Fibroblast of lung (primary cell): ENCODE results near the gene RBM33.

ENCODE experiments used
- CTCF ChIP-seq, 2 donors: IDR thresholded peaks in 1 of 2; conservative IDR thresholded peaks in 1 of 2; 1 replicate in 1 of 2; 2 replicates in 1 of 2; pipeline ENCODE4 v1.5.1; 2011 to 2012; ENCODE audit warnings: low read length in 2 of 2, control low read depth in 1 of 2, inconsistent platforms in 1 of 2, low read depth in 1 of 2, mild to moderate bottlenecking in 1 of 2
- EZH2 ChIP-seq: IDR thresholded peaks from 2 replicates; pipeline ENCODE4 v1.5.1; 2012; ENCODE audit warnings: low read length, control low read depth, mild to moderate bottlenecking; ENCODE audit errors: missing control alignments

GRCh38 chr7:155814316-155815276, 170.1 kb downstream of the RBM33 start:
- no peak for TF ChIP-seq CTCF (conservative IDR thresholded peaks at IDR 0.05 in 1 of 2, IDR thresholded peaks at IDR 0.05 in 1 of 2; ENCODE audit: low read depth in 1 of 2, low read length in 2 of 2)
- no peak for TF ChIP-seq EZH2
